Stimulated activated CD8-positive, alpha-beta memory T cell treated with anti-CD3 and anti-CD28 coated beads, Interleukin-12 subunit alpha, Interleukin-12 subunit beta, amount 100 ng/mL, for 24 hours (primary cell): Measurements from ENCODE around the gene LRRC3.

ENCODE experiments used
- DNase-seq: peaks from one replicate; pipeline ENCODE4 v3.0.0-alpha.2; 2020; ENCODE audit errors: extremely low read depth

LRRC3 gene

GRCh38 chr21:44511219-44511937 lies 56.1 kb downstream of the LRRC3 start:
- no peak for DNase-seq
